HG02943 (cell line): ENCODE data around the gene IFNAR2.
A peak's percentile ranks its signal among the peaks of the same experiment; 100 is the strongest.

Source experiments
- ATAC-seq: cut with Tn5 transposase; IDR thresholded peaks from one replicate; pipeline ENCODE4 v1.9.1; 2021; ENCODE audit warnings: mild to moderate bottlenecking, low read depth, moderate library complexity; ENCODE audit not compliant: unreplicated experiment

The IFNAR2 gene

DNA sequence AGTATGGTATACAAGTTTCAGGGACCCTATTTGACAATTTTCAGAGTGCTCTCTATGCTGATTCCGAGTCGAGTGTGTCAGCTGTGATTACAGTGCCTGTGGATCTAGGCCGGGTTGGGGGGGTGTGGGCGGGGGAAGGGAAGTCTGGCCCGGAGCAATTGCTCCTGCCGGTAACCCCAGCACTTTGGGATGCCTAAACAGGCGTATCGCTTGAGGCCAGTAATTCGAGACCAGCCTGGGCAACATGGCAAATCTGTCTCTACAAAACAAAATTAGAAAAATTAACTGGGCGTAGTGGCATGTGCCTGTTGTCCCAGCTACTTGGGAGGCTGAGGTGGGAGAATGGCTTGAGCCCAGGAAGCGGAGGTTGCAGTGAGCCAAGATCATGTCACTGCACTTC, 34.8 kb downstream of the IFNAR2 start:
- no peak for ATAC-seq

GRCh38 chr21:33265664-33266049, 35.9 kb downstream of the IFNAR2 start:
- peak; percentile 26 for ATAC-seq

DNA sequence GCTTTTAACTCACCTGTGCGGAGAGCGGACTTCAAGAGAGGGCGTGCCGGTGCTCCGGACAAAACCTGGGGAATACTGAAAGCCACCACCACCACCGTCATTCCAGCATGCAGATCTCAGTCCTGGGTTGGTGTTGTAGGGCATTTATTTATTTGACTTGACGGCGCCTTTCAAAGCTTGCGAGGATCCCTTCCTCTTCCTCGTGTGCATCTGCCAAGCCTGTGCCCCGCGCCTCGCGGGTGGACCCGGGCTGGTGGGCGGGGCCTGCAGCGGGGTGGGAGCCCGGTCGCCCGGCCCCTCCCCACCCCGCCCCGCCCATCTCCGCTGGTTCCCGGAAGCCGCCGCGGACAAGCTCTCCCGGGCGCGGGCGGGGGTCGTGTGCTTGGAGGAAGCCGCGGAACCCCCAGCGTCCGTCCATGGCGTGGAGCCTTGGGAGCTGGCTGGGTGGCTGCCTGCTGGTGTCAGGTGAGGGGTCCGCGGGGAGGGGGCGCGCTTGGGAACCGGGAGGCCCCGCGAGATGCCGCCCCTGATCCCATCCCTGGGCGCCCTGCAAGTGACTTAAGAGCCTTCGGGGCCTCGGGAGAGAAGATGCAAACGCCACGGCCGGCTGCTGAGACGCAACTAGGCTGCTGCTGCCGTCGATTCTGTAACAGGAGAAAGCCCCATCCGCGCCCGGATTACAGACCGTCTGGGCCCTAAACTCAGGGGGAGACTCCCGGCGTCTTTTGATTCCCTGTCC, 36.5 kb downstream of the IFNAR2 start, which contains the start of gene IL10RB:
Gene IL10RB, plus strand, starts transcription at position 318 of the 739 bp plus-strand sequence. Its CDS starts 99 bp downstream, at position 417.
- ATAC-seq = peak; percentile 35

GRCh38 chr21:33266789-33267135, 37.0 kb downstream of the IFNAR2 start:
- no peak for ATAC-seq

GRCh38 chr21:33267250-33267649, 37.5 kb downstream of the IFNAR2 start:
- ATAC-seq = no peak

- no peak for ATAC-seq
Observed at GRCh38 chr21:33268393-33268736, 38.6 kb downstream of the IFNAR2 start.

DNA sequence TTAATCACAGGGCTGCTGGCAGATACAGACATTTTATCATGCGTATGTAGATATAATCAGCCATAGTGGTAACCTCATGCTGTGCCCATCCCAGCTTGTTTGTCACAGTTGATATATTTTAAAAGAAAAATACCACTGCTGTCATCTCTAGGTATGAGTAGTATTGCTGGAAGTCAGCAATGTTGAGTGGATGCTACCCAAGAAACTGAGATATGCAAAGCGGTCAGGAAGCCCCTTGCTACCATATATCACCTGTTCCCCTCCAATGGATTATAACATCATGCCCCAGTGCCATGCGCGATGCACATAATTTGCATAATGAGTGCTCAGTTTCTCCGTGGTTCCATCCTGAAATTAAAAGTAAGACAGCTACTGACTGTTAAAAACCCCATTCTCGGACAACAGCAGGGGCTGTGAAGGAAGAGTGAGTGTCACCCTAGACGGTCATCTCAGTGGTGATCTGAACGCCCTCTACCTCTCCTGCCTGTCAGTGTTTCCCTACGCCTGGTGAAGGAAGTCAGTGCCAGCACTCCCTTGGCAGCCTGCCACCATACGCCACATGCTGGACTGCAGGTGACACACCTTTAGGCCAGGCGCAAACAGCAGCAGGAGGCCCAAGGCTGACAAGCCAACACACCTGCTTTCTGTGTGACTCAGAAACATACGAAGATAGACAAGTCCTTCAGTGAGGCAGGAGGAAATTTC, 39.2 kb downstream of the IFNAR2 start:
- peak; percentile 69 for ATAC-seq

GRCh38 chr21:33270986-33271385, 41.2 kb downstream of the IFNAR2 start:
- ATAC-seq = no peak

- no peak for ATAC-seq
Observed at GRCh38 chr21:33273044-33273443, 43.3 kb downstream of the IFNAR2 start.

GRCh38 chr21:33278721-33279120, 49.0 kb downstream of the IFNAR2 start:
- no peak for ATAC-seq

- ATAC-seq = no peak
Observed at GRCh38 chr21:33279330-33279820, 49.6 kb downstream of the IFNAR2 start.
